Upper lobe of left lung (tissue), 4 donors: ENCODE data around the gene PSMB7.

Source experiments
- EP300 ChIP-seq, 4 donors: sonication (generic); formaldehyde crosslinking; IDR thresholded peaks; one replicate each; pipeline ENCODE4 v1.5.1; 2017; ENCODE audit warnings: antibody characterized with exemption in 4 of 4, control low read depth in 2 of 4
- POLR2A ChIP-seq, 4 donors: fragments of 450-650 bp; IDR thresholded peaks; one replicate each; pipeline ENCODE4 v1.5.1; 2016 to 2017; ENCODE audit warnings: antibody characterized with exemption in 4 of 4, mild to moderate bottlenecking in 2 of 4
- POLR2AphosphoS5 ChIP-seq, 2 donors: sonication (generic); formaldehyde crosslinking; IDR thresholded peaks; one replicate each; pipeline ENCODE4 v1.5.1; 2017; ENCODE audit warnings: antibody characterized with exemption in 2 of 2
- TF ChIP-seq, protein P1 (sequence below), 6 experiments: fragments of 450-650 bp in 4 of 6; fragments of 200-600 bp in 2 of 6; sonication (generic) in 2 of 6; IDR thresholded peaks; one replicate each; pipeline ENCODE4 v1.5.1; 2016 to 2019; ENCODE audit warnings: antibody characterized with exemption in 6 of 6

DNA sequence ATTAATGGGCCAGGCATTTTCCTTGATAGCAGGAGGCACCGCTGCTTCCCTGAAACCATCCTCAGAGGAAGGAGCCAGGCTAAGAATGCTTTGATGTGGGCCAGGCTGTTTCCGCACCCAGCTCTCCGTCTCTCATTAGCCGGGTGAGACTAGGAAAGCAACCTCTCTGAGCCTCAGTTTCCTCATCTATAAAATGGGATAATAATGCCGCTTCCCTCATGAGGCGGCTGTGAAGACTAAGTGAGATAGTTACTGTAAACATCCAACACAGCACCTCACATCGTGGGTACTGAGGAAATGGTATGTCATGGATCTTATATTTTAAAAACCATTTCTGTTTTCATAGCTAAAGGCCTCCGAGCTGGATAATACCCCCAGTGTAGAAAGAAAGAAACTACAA, 111.0 kb downstream of the PSMB7 start:
- TF ChIP-seq, protein P1, sequence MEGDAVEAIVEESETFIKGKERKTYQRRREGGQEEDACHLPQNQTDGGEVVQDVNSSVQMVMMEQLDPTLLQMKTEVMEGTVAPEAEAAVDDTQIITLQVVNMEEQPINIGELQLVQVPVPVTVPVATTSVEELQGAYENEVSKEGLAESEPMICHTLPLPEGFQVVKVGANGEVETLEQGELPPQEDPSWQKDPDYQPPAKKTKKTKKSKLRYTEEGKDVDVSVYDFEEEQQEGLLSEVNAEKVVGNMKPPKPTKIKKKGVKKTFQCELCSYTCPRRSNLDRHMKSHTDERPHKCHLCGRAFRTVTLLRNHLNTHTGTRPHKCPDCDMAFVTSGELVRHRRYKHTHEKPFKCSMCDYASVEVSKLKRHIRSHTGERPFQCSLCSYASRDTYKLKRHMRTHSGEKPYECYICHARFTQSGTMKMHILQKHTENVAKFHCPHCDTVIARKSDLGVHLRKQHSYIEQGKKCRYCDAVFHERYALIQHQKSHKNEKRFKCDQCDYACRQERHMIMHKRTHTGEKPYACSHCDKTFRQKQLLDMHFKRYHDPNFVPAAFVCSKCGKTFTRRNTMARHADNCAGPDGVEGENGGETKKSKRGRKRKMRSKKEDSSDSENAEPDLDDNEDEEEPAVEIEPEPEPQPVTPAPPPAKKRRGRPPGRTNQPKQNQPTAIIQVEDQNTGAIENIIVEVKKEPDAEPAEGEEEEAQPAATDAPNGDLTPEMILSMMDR (IDR thresholded peaks at IDR 0.05) = no peak
- TF ChIP-seq POLR2A (IDR thresholded peaks at IDR 0.05) (no peak), POLR2AphosphoS5 (IDR thresholded peaks at IDR 0.05) (no peak), EP300 (IDR thresholded peaks at IDR 0.05) (no peak)
